ENCODE results near the gene PUS7. TPM values are rescaled to one million over a fixed set of nuclear protein-coding genes. Genes with fewer than 3 reads are reported as not detected.

PUS7 gene
- total and polyA plus RNA-seq, 8 donors = 10.3 to 34.1 (median 28.1) TPM

DNA sequence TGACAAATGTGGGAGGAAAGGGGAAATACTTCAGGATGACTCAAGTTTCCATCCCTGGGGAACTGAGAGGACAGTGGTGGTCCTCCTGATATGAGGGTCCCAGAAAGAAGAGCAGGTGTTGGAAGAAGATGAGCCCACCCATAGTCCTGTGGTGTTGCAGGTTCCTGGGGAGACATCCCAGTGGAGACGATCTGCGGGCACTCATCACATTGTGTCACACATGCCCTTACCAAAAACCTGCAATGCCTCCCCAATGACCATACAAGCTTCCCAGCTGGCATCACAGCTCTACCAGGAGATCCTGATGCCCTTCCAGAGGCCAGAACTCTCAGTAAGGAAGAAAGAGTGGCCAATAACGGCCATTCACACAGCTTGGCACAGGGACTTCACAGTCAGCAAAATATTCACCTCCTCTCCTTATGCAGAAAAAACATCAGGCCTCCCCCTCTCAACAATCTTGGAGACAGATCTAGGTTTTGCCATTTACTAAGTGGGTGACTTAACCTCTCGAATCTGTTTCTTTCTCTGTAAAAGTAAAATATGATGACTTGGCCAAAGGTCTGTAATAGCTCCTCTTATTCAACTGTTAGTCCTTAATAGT lies 9.0 kb downstream of the PUS7 start:
- Histone ChIP-seq H3K4me3 (no peak overlapping the region), H3K36me3 (peaks cover 0 to 1% of the 10 kb centered on the region in 2 donors), H3K27me3 (no peaks in the 10 kb centered on the region), H3K4me1 (no peaks in the 10 kb centered on the region), H3K9me3 (no peaks in the 10 kb centered on the region), H3K27ac (no peak overlapping the region)
- no peak for DNase-seq
- no peak for TF ChIP-seq CTCF (IDR thresholded peaks at IDR 0.05)
- intact Hi-C loops (cut with DNase I) = no loop called here
- ATAC-seq = no peak

- TF ChIP-seq CTCF (IDR thresholded peaks at IDR 0.05) = no peak
- intact Hi-C loops (cut with DNase I) = no loop called here
- Histone ChIP-seq H3K27me3 (no peaks in the 10 kb centered on the region), H3K4me1 (no peaks in the 10 kb centered on the region), H3K4me3 (no peak overlapping the region), H3K27ac (no peak overlapping the region), H3K9me3 (no peaks in the 10 kb centered on the region), H3K36me3 (peaks cover 0 to 7% of the 10 kb centered on the region in 2 donors)
- DNase-seq (no peak), ATAC-seq (no peak)
Observed at GRCh38 chr7:105512415-105512814, 9.7 kb downstream of the PUS7 start.

DNA sequence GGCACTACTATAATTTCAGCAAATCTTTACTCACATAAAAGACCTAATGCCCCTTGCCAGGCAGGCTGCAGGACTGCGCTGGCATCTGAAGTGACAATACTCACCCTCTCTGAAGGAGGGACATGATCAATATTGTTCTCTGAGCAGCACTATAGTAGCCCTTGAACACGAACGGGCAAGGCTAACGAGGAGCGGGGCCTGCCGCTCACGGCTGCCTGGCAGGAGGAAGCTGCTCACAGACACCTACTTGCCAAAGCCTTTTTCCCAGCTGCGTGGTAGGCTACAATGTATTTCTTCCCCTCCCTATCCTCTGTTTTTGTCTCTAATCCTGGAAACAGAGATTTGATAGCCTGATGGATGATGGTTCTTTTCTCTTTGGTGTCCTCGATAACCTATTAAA lies 19.9 kb downstream of the PUS7 start:
- Histone ChIP-seq H3K9me3 (no peaks in the 10 kb centered on the region), H3K4me1 (no peaks in the 10 kb centered on the region), H3K27ac (no peak overlapping the region), H3K36me3 (peaks cover 0 to 57% of the 10 kb centered on the region in 2 donors), H3K27me3 (no peaks in the 10 kb centered on the region), H3K4me3 (no peak overlapping the region)
- TF ChIP-seq CTCF (IDR thresholded peaks at IDR 0.05) = no peak
- ATAC-seq = no peak
- intact Hi-C loops (cut with DNase I) = no loop called here
- DNase-seq = no peak

DNA sequence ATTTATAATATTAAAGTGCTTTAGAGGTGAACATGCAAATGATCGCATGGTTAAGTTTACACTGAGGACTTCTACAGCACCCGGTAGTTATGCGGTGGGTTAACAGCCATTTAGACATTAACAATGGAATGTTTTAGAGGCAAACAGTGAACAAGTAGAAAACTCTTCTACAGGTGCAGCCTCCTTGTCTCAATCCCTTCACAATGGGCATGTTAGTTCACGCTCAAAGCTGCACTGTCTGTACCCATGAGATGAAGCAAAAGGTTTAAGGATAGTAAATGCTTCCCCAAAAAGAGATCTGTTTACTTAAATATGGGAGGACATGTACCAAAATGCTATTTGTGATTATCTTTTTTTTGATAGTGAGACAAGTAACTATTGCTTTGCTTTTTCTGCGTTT lies 25.1 kb downstream of the PUS7 start:
- no peaks in the 10 kb centered on the region for H3K4me1 ChIP-seq
- no peak for DNase-seq
- intact Hi-C loops (cut with DNase I) = no loop called here
- TF ChIP-seq CTCF (IDR thresholded peaks at IDR 0.05) = no peak
- H3K27me3 ChIP-seq = no peaks in the 10 kb centered on the region
- peaks cover 0 to 19% of the 10 kb centered on the region in 2 donors for H3K36me3 ChIP-seq
- ATAC-seq = peak; percentile 25
- no peaks in the 10 kb centered on the region for H3K9me3 ChIP-seq
- H3K27ac ChIP-seq = no peak overlapping the region
- no peak overlapping the region for H3K4me3 ChIP-seq

GRCh38 chr7:105496521-105496920 lies 25.6 kb downstream of the PUS7 start:
- Histone ChIP-seq H3K36me3 (peaks cover 0 to 14% of the 10 kb centered on the region in 2 donors), H3K27ac (no peak overlapping the region), H3K4me3 (no peak overlapping the region), H3K9me3 (no peaks in the 10 kb centered on the region), H3K27me3 (no peaks in the 10 kb centered on the region), H3K4me1 (no peaks in the 10 kb centered on the region)
- no peak for DNase-seq
- intact Hi-C loops (cut with DNase I) = no loop called here
- TF ChIP-seq CTCF (IDR thresholded peaks at IDR 0.05) = no peak
- ATAC-seq = peak; percentile 32

Data from left lung (tissue), 10 donors.